ENCODE results near the gene EME1. TPM values are rescaled to one million over a fixed set of nuclear protein-coding genes. Genes with fewer than 3 reads are reported as not detected.

Gene EME1
- total and polyA plus RNA-seq, 12 donors = 0.18 to 5.2 (median 0.67) TPM

DNA sequence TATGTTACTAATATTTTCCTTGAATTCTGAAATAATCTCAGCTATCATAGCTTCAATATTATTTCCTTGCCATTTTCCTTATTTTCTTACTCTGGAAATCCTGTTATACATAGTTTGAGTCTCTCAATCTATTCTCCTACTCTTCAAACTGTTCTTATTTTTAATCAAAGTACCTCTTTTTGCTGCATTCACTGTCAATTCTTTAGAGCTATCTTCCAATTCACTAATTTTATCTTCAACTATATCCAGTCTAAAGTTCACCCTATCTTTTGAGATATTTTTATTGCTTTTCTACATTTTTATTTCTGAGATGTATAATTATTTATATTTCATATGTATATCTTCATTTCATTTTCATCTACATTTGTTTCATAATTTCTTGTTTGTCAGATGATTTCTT is 34.4 kb upstream of the EME1 start:
- no peak for DNase-seq
- H3K9me3 ChIP-seq (replicated peaks in 1 of 3) = no peaks in the 10 kb centered on the region
- no peaks in the 10 kb centered on the region for H3K27me3 ChIP-seq
- no peaks in the 10 kb centered on the region for H3K4me1 ChIP-seq (replicated peaks in 1 of 2)
- no peak overlapping the region for H3K27ac ChIP-seq
- intact Hi-C loops (cut with DNase I) = no loop called here
- TF ChIP-seq, protein P1, sequence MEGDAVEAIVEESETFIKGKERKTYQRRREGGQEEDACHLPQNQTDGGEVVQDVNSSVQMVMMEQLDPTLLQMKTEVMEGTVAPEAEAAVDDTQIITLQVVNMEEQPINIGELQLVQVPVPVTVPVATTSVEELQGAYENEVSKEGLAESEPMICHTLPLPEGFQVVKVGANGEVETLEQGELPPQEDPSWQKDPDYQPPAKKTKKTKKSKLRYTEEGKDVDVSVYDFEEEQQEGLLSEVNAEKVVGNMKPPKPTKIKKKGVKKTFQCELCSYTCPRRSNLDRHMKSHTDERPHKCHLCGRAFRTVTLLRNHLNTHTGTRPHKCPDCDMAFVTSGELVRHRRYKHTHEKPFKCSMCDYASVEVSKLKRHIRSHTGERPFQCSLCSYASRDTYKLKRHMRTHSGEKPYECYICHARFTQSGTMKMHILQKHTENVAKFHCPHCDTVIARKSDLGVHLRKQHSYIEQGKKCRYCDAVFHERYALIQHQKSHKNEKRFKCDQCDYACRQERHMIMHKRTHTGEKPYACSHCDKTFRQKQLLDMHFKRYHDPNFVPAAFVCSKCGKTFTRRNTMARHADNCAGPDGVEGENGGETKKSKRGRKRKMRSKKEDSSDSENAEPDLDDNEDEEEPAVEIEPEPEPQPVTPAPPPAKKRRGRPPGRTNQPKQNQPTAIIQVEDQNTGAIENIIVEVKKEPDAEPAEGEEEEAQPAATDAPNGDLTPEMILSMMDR (IDR thresholded peaks at IDR 0.05) = no peak
- no peak for TF ChIP-seq POLR2A (IDR thresholded peaks at IDR 0.05)
- no peaks in the 10 kb centered on the region for H3K36me3 ChIP-seq (replicated peaks in 1 of 2)
- no peak overlapping the region for H3K4me3 ChIP-seq

- H3K4me1 ChIP-seq (replicated peaks in 1 of 2) = no peaks in the 10 kb centered on the region
- H3K4me3 ChIP-seq = no peak overlapping the region
- TF ChIP-seq, protein P1 (IDR thresholded peaks at IDR 0.05) = no peak
- intact Hi-C loops (cut with DNase I) = no loop called here
- H3K9me3 ChIP-seq (replicated peaks in 1 of 3) = no peaks in the 10 kb centered on the region
- no peaks in the 10 kb centered on the region for H3K36me3 ChIP-seq (replicated peaks in 1 of 2)
- no peaks in the 10 kb centered on the region for H3K27me3 ChIP-seq
- peak in 1 of 7 donors; percentile 24 for DNase-seq
- no peak overlapping the region for H3K27ac ChIP-seq
Measured at GRCh38 chr17:50339381-50339780, 33.6 kb upstream of the EME1 start.

DNA sequence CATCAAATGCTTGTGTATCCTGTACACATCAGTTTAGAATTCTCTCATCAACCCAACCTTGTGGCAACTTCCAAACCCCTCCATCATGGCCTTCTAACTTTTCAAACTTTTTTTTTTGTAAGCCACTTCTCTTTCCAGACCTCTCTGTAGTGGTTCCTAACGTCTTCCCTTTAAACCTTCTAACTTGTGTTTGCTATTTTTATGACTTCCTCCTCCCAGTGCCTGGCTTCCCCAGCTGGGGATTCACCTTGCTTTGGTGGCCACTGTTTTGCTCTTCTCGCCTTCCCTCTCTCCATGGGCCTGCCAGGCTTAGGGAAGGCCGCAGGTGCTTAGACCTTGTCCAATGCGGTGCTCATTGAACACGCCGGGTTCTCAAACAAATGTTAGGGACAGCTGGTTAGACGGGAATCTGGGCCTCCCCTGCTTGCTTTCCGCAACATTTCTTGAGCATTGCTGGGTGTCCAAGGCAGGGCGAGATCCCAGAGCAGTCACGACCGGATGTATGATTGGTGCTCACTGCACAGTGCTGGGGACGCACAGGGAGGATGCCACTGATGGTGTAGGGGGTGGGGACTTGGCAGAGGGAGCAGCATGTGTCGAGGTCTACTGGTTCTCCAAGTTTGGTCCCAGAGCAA is 28.2 kb upstream of the EME1 start:
- Histone ChIP-seq H3K36me3 (replicated peaks in 1 of 2) (no peaks in the 10 kb centered on the region), H3K27ac (no peak overlapping the region), H3K4me3 (no peak overlapping the region), H3K27me3 (no peaks in the 10 kb centered on the region), H3K4me1 (replicated peaks in 1 of 2) (peaks cover 14 to 20% of the 10 kb centered on the region in 2 donors), H3K9me3 (replicated peaks in 1 of 3) (no peaks in the 10 kb centered on the region)
- intact Hi-C loops (cut with DNase I) = no loop called here
- DNase-seq = peak in 2 of 7 donors; percentile 22 to 54
- TF ChIP-seq, protein P1 (IDR thresholded peaks at IDR 0.05) = no peak
- no peak for TF ChIP-seq POLR2A (IDR thresholded peaks at IDR 0.05)
- WGBS, 4 donors = 73 to 83% (median 78%) methylated on average over 6 to 13 of the region's 13 CpGs

DNA sequence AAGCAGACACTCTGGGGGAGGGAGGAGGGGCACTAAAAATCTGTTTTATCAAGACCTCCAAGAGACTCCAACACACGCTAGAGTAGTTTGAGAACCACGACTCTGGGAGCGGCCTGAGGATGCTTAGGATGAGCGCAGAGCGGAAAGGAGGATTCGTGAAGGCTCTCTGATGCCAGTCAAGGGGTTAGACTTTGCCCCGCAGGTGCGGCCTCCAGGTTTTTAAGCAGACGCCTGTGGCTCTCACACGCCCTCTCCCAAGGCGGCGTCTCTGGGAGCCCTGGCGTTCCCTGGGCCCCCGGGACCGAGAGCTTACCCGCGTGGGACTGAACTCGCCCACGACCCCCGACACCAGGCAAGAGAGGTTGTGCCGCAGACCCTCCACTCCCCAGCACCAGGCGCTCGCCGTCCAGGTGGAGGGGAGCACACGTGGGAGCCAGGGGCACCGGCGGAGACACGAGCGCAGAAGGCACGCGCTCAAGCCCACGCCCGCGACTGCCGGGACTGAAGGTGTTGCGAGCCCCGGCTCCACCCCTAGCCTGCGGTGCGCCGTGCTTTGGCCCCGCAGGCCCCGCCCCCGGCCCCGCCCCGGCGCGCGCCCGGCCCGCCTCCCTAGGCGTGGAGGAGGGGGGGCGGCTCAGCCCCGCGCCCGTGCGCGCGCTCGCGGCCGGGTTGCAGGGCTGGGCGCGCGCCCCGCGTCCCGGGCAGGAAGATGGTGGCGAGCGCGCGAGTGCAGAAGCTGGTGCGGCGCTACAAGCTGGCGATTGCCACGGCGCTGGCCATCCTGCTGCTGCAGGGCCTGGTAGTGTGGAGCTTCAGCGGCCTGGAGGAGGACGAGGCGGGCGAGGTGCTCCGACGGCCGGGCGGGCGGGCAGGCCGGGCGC is 27.4 kb upstream of the EME1 start, which contains the start of gene XYLT2:
Gene XYLT2, plus strand, starts transcription at position 695 of the 881 bp plus-strand sequence. Its CDS starts 15 bp downstream, at position 710.
- Histone ChIP-seq H3K27me3 (no peaks in the 10 kb centered on the region), H3K4me3 (peak within 1 kb of the TSS in 3 of 4 donors; percentile 68 to 97 (median 75)), H3K9me3 (replicated peaks in 1 of 3) (no peaks in the 10 kb centered on the region), H3K4me1 (replicated peaks in 1 of 2) (peaks cover 14 to 20% of the 10 kb centered on the region in 2 donors), H3K36me3 (replicated peaks in 1 of 2) (no peaks in the 10 kb centered on the region), H3K27ac (peak within 1 kb of the TSS in 1 of 5 donors; percentile 68)
- DNase-seq = peak; percentile 75 to 91 (median 86)
- WGBS, 4 donors = 2 to 9% (median 6%) methylated on average over 12 to 87 of the region's 87 CpGs
- TF ChIP-seq, protein P1 (IDR thresholded peaks at IDR 0.05) = no peak
- TF ChIP-seq POLR2A (IDR thresholded peaks at IDR 0.05) = peak in 1 of 2 donors; percentile 49
- intact Hi-C loops (cut with DNase I) = no loop called here
